GM19023 (cell line): Measurements from ENCODE around the gene SLC45A3.
A peak's percentile ranks its signal among the peaks of the same experiment; 100 is the strongest.

Source experiments
- ATAC-seq: cut with Tn5 transposase; IDR thresholded peaks from one replicate; pipeline ENCODE4 v1.9.1; 2021; ENCODE audit warnings: mild to moderate bottlenecking, moderate library complexity; ENCODE audit not compliant: unreplicated experiment

The SLC45A3 gene

GRCh38 chr1:205670150-205670446 is 10.2 kb downstream of the SLC45A3 start:
- no peak for ATAC-seq

- ATAC-seq, result peak; percentile 31
Measured at GRCh38 chr1:205669341-205670149, 10.8 kb downstream of the SLC45A3 start.

- peak; percentile 37 for ATAC-seq
Measured at GRCh38 chr1:205668951-205669340, 11.4 kb downstream of the SLC45A3 start.

- no peak for ATAC-seq
Measured at GRCh38 chr1:205667909-205668643, 12.2 kb downstream of the SLC45A3 start.

- ATAC-seq, result no peak
Measured at GRCh38 chr1:205666372-205667166, 13.7 kb downstream of the SLC45A3 start.

- no peak for ATAC-seq
Measured at GRCh38 chr1:205665201-205666045, 14.9 kb downstream of the SLC45A3 start.

GRCh38 chr1:205664399-205665017 is 15.8 kb downstream of the SLC45A3 start:
- ATAC-seq, result no peak

GRCh38 chr1:205663286-205663936 is 16.9 kb downstream of the SLC45A3 start:
- no peak for ATAC-seq

GRCh38 chr1:205662791-205663190 is 17.5 kb downstream of the SLC45A3 start:
- no peak for ATAC-seq

- ATAC-seq, result no peak
Measured at GRCh38 chr1:205662135-205662738, 18.1 kb downstream of the SLC45A3 start.

GRCh38 chr1:205661429-205662134 is 18.7 kb downstream of the SLC45A3 start:
- no peak for ATAC-seq

GRCh38 chr1:205660361-205660760 is 19.9 kb downstream of the SLC45A3 start:
- ATAC-seq, result no peak

- ATAC-seq, result peak; percentile 80
Measured at GRCh38 chr1:205658943-205659581, 21.2 kb downstream of the SLC45A3 start.

- no peak for ATAC-seq
Measured at GRCh38 chr1:205656236-205656635, 24.1 kb downstream of the SLC45A3 start.

GRCh38 chr1:205652984-205653383 is 27.3 kb downstream of the SLC45A3 start:
- no peak for ATAC-seq

GRCh38 chr1:205650241-205650640 is 30.1 kb downstream of the SLC45A3 start:
- ATAC-seq, result no peak

GRCh38 chr1:205645519-205645918 is 34.8 kb downstream of the SLC45A3 start:
- ATAC-seq, result no peak

GRCh38 chr1:205642679-205643307 is 37.5 kb downstream of the SLC45A3 start:
- no peak for ATAC-seq
